ENCODE measurements around the gene CLDN6. TPM values are rescaled to one million over a fixed set of nuclear protein-coding genes. Genes with fewer than 3 reads are reported as not detected.

CLDN6 gene
- total RNA-seq, 1 donor = not detected

- no peaks in the 10 kb centered on the region for H3K9me3 ChIP-seq (ENCODE audit: low read depth, low read length)
- peaks cover 27% of the 10 kb centered on the region for H3K4me1 ChIP-seq (ENCODE audit: insufficient read depth, low read length)
- peaks cover 6% of the 10 kb centered on the region for H3K27me3 ChIP-seq (ENCODE audit: insufficient read depth, low read length)
- H3K4me3 ChIP-seq (ENCODE audit: low read length) = no peak overlapping the region
Observed at GRCh38 chr16:3015865-3016521, 2.0 kb downstream of the CLDN6 start.

- peaks cover 6% of the 10 kb centered on the region for H3K27me3 ChIP-seq (ENCODE audit: insufficient read depth, low read length)
- H3K9me3 ChIP-seq (ENCODE audit: low read depth, low read length) = no peaks in the 10 kb centered on the region
- peaks cover 18% of the 10 kb centered on the region for H3K4me1 ChIP-seq (ENCODE audit: insufficient read depth, low read length)
- H3K4me3 ChIP-seq (ENCODE audit: low read length) = no peak overlapping the region
Observed at GRCh38 chr16:3014971-3015370, 3.0 kb downstream of the CLDN6 start.

- peaks cover 6% of the 10 kb centered on the region for H3K27me3 ChIP-seq (ENCODE audit: insufficient read depth, low read length)
- H3K4me3 ChIP-seq (ENCODE audit: low read length) = no peak overlapping the region
- H3K4me1 ChIP-seq (ENCODE audit: insufficient read depth, low read length) = peaks cover 16% of the 10 kb centered on the region
- H3K9me3 ChIP-seq (ENCODE audit: low read depth, low read length) = no peaks in the 10 kb centered on the region
Observed at GRCh38 chr16:3013998-3014690, 3.8 kb downstream of the CLDN6 start.

GRCh38 chr16:3013491-3013951, 4.5 kb downstream of the CLDN6 start:
- no peak overlapping the region for H3K4me3 ChIP-seq (ENCODE audit: low read length)
- H3K9me3 ChIP-seq (ENCODE audit: low read depth, low read length) = no peaks in the 10 kb centered on the region
- H3K4me1 ChIP-seq (ENCODE audit: insufficient read depth, low read length) = peaks cover 19% of the 10 kb centered on the region
- H3K27me3 ChIP-seq (ENCODE audit: insufficient read depth, low read length) = peaks cover 4% of the 10 kb centered on the region

- H3K4me1 ChIP-seq (ENCODE audit: insufficient read depth, low read length) = peaks cover 19% of the 10 kb centered on the region
- H3K4me3 ChIP-seq (ENCODE audit: low read length) = no peak within 1 kb of the TSS
- H3K9me3 ChIP-seq (ENCODE audit: low read depth, low read length) = no peaks in the 10 kb centered on the region
- peaks cover under 1% of the 10 kb centered on the region for H3K27me3 ChIP-seq (ENCODE audit: insufficient read depth, low read length)
Observed at GRCh38 chr16:3012828-3013420, 5.1 kb downstream of the CLDN6 start, which contains the start of gene CLDN9. Gene CLDN9 (plus strand): TSS chr16:3012923. CDS start chr16:3013363, 440 bp downstream.

- H3K4me3 ChIP-seq (ENCODE audit: low read length) = no peak overlapping the region
- H3K4me1 ChIP-seq (ENCODE audit: insufficient read depth, low read length) = peaks cover 24% of the 10 kb centered on the region
- H3K27me3 ChIP-seq (ENCODE audit: insufficient read depth, low read length) = no peaks in the 10 kb centered on the region
- H3K9me3 ChIP-seq (ENCODE audit: low read depth, low read length) = no peaks in the 10 kb centered on the region
Observed at GRCh38 chr16:3012246-3012645, 5.7 kb downstream of the CLDN6 start.

- Histone ChIP-seq H3K4me1 (ENCODE audit: insufficient read depth, low read length) (peaks cover 38% of the 10 kb centered on the region), H3K27me3 (ENCODE audit: insufficient read depth, low read length) (no peaks in the 10 kb centered on the region), H3K9me3 (ENCODE audit: low read depth, low read length) (no peaks in the 10 kb centered on the region), H3K4me3 (ENCODE audit: low read length) (no peak overlapping the region)
Observed at GRCh38 chr16:3010510-3010909, 7.5 kb downstream of the CLDN6 start.

GRCh38 chr16:3009568-3010390, 8.2 kb downstream of the CLDN6 start:
- H3K4me1 ChIP-seq (ENCODE audit: insufficient read depth, low read length) = peaks cover 42% of the 10 kb centered on the region
- H3K4me3 ChIP-seq (ENCODE audit: low read length) = no peak overlapping the region
- no peaks in the 10 kb centered on the region for H3K9me3 ChIP-seq (ENCODE audit: low read depth, low read length)
- no peaks in the 10 kb centered on the region for H3K27me3 ChIP-seq (ENCODE audit: insufficient read depth, low read length)

GRCh38 chr16:3008690-3009037, 9.3 kb downstream of the CLDN6 start:
- Histone ChIP-seq H3K9me3 (ENCODE audit: low read depth, low read length) (no peaks in the 10 kb centered on the region), H3K4me3 (ENCODE audit: low read length) (no peak overlapping the region), H3K4me1 (ENCODE audit: insufficient read depth, low read length) (peaks cover 43% of the 10 kb centered on the region), H3K27me3 (ENCODE audit: insufficient read depth, low read length) (no peaks in the 10 kb centered on the region)

- H3K9me3 ChIP-seq (ENCODE audit: low read depth, low read length) = no peaks in the 10 kb centered on the region
- no peaks in the 10 kb centered on the region for H3K27me3 ChIP-seq (ENCODE audit: insufficient read depth, low read length)
- peak overlapping the region; percentile 21 for H3K4me3 ChIP-seq (ENCODE audit: low read length)
- H3K4me1 ChIP-seq (ENCODE audit: insufficient read depth, low read length) = peaks cover 43% of the 10 kb centered on the region
Observed at GRCh38 chr16:3007957-3008689, 9.9 kb downstream of the CLDN6 start.

- H3K4me3 ChIP-seq (ENCODE audit: low read length) = peak overlapping the region; percentile 21
- no peaks in the 10 kb centered on the region for H3K27me3 ChIP-seq (ENCODE audit: insufficient read depth, low read length)
- peaks cover 43% of the 10 kb centered on the region for H3K4me1 ChIP-seq (ENCODE audit: insufficient read depth, low read length)
- no peaks in the 10 kb centered on the region for H3K9me3 ChIP-seq (ENCODE audit: low read depth, low read length)
Observed at GRCh38 chr16:3007059-3007956, 10.7 kb downstream of the CLDN6 start.

- Histone ChIP-seq H3K4me3 (ENCODE audit: low read length) (peak overlapping the region; percentile 35), H3K4me1 (ENCODE audit: insufficient read depth, low read length) (peaks cover 43% of the 10 kb centered on the region), H3K27me3 (ENCODE audit: insufficient read depth, low read length) (no peaks in the 10 kb centered on the region), H3K9me3 (ENCODE audit: low read depth, low read length) (no peaks in the 10 kb centered on the region)
Observed at GRCh38 chr16:3004781-3005284, 13.2 kb downstream of the CLDN6 start.

- no peaks in the 10 kb centered on the region for H3K9me3 ChIP-seq (ENCODE audit: low read depth, low read length)
- peaks cover 40% of the 10 kb centered on the region for H3K4me1 ChIP-seq (ENCODE audit: insufficient read depth, low read length)
- no peaks in the 10 kb centered on the region for H3K27me3 ChIP-seq (ENCODE audit: insufficient read depth, low read length)
- no peak overlapping the region for H3K4me3 ChIP-seq (ENCODE audit: low read length)
Observed at GRCh38 chr16:3004319-3004718, 13.7 kb downstream of the CLDN6 start.
